22Rv1 (cell line): ENCODE measurements around the gene CELF2.

ENCODE experiments used
- CTCF ChIP-seq: fragments of 450-650 bp; IDR thresholded peaks from 2 replicates; pipeline ENCODE4 v1.5.1; 2017; ENCODE audit warnings: mild to moderate bottlenecking
- ZFX ChIP-seq: fragments of 450-650 bp; IDR thresholded peaks from 2 replicates; pipeline ENCODE4 v1.6.1; 2017; ENCODE audit warnings: antibody characterized with exemption, borderline replicate concordance

GRCh38 chr10:11018432-11018841, 765 bp downstream of the CELF2 start:
- TF ChIP-seq CTCF (no peak), ZFX (no peak)
